Measurements from ENCODE around the gene ADAMTS6.
"Not testable (repeated sequence)": the region's sequence is repeated elsewhere in the genome, so short reads cannot be mapped to it uniquely, and the experiment has no call there.

ADAMTS6 gene
- 0.49 to 12.4 (median 3.6) reads per million in 9 experiments for total RNA-seq

- peaks cover 4% of the 10 kb centered on the region for H3K36me3 Mint-ChIP-seq (ENCODE audit: insufficient read depth)
- no peak within 1 kb of the TSS for H3K4me3 Mint-ChIP-seq
- peaks cover 11 to 13% of the 10 kb centered on the region in 2 donors for H3K4me1 Mint-ChIP-seq (ENCODE audit: low read depth in 2 of 2)
- peak within 1 kb of the TSS in 1 of 2 donors; percentile 97 for H3K27ac Mint-ChIP-seq
- no peaks in the 10 kb centered on the region for H3K27me3 Mint-ChIP-seq
- H3K9me3 Mint-ChIP-seq = no peaks in the 10 kb centered on the region
- DNase-seq = peak; percentile 55 to 63 (median 57)
- peak; percentile 84 for ATAC-seq (replicated peaks)
Measured at GRCh38 chr5:65481635-65482295, at the start of gene ADAMTS6. Gene ADAMTS6 (minus strand): TSS chr5:65481920. CDS start chr5:65473673, 8,247 bp downstream.

- ATAC-seq (replicated peaks) (no peak), DNase-seq (no peak)
- no peaks in the 10 kb centered on the region for H3K4me1 Mint-ChIP-seq (ENCODE audit: low read depth in 2 of 2)
- H3K36me3 Mint-ChIP-seq (ENCODE audit: insufficient read depth) = peaks cover 15% of the 10 kb centered on the region
- H3K27me3 Mint-ChIP-seq = no peaks in the 10 kb centered on the region
- H3K27ac Mint-ChIP-seq = no peak overlapping the region
- H3K9me3 Mint-ChIP-seq = no peaks in the 10 kb centered on the region
- H3K4me3 Mint-ChIP-seq = no peak overlapping the region
Measured at GRCh38 chr5:65530904-65531303, 49.2 kb upstream of the ADAMTS6 start.

- peak overlapping the region in 1 of 2 donors; percentile 6 for H3K27ac Mint-ChIP-seq
- H3K4me1 Mint-ChIP-seq (ENCODE audit: low read depth in 2 of 2) = no peaks in the 10 kb centered on the region
- H3K4me3 Mint-ChIP-seq = no peak overlapping the region
- peaks cover 31% of the 10 kb centered on the region for H3K36me3 Mint-ChIP-seq (ENCODE audit: insufficient read depth)
- no peaks in the 10 kb centered on the region for H3K9me3 Mint-ChIP-seq
- DNase-seq (no peak), ATAC-seq (replicated peaks) (no peak)
- no peaks in the 10 kb centered on the region for H3K27me3 Mint-ChIP-seq
Measured at GRCh38 chr5:65525726-65526125, 44.0 kb upstream of the ADAMTS6 start.

GRCh38 chr5:65512170-65512937 lies 30.6 kb upstream of the ADAMTS6 start:
- Mint-ChIP-seq H3K4me1 (ENCODE audit: low read depth in 2 of 2) (no peaks in the 10 kb centered on the region), H3K27ac (no peak overlapping the region), H3K9me3 (no peaks in the 10 kb centered on the region), H3K4me3 (no peak overlapping the region), H3K27me3 (no peaks in the 10 kb centered on the region), H3K36me3 (ENCODE audit: insufficient read depth) (no peaks in the 10 kb centered on the region)
- ATAC-seq (replicated peaks) (no peak), DNase-seq (no peak)

- ATAC-seq (replicated peaks) (no peak), DNase-seq (no peak)
- H3K4me3 Mint-ChIP-seq = no peak overlapping the region
- H3K27ac Mint-ChIP-seq = no peak overlapping the region
- no peaks in the 10 kb centered on the region for H3K36me3 Mint-ChIP-seq (ENCODE audit: insufficient read depth)
- H3K27me3 Mint-ChIP-seq = no peaks in the 10 kb centered on the region
- no peaks in the 10 kb centered on the region for H3K4me1 Mint-ChIP-seq (ENCODE audit: low read depth in 2 of 2)
- no peaks in the 10 kb centered on the region for H3K9me3 Mint-ChIP-seq
Measured at GRCh38 chr5:65508978-65509377, 27.3 kb upstream of the ADAMTS6 start.

GRCh38 chr5:65506961-65507360 lies 25.2 kb upstream of the ADAMTS6 start:
- no peaks in the 10 kb centered on the region for H3K27me3 Mint-ChIP-seq
- peaks cover 6% of the 10 kb centered on the region for H3K36me3 Mint-ChIP-seq (ENCODE audit: insufficient read depth)
- no peak for DNase-seq
- no peaks in the 10 kb centered on the region for H3K9me3 Mint-ChIP-seq
- no peak overlapping the region for H3K4me3 Mint-ChIP-seq
- no peak for ATAC-seq (replicated peaks)
- no peaks in the 10 kb centered on the region for H3K4me1 Mint-ChIP-seq (ENCODE audit: low read depth in 2 of 2)
- H3K27ac Mint-ChIP-seq = no peak overlapping the region

- Mint-ChIP-seq H3K27me3 (no peaks in the 10 kb centered on the region), H3K27ac (no peak overlapping the region), H3K36me3 (ENCODE audit: insufficient read depth) (no peaks in the 10 kb centered on the region), H3K9me3 (no peaks in the 10 kb centered on the region), H3K4me1 (ENCODE audit: low read depth in 2 of 2) (no peaks in the 10 kb centered on the region), H3K4me3 (no peak overlapping the region)
- DNase-seq (no peak), ATAC-seq (replicated peaks) (no peak)
Measured at GRCh38 chr5:65489119-65489518, 7.4 kb upstream of the ADAMTS6 start.

GRCh38 chr5:65488038-65488687 lies 6.4 kb upstream of the ADAMTS6 start:
- DNase-seq; ATAC-seq (replicated peaks); H3K36me3 Mint-ChIP-seq (ENCODE audit: insufficient read depth): not testable (repeated sequence)

GRCh38 chr5:65486803-65487202 lies 5.1 kb upstream of the ADAMTS6 start:
- H3K4me1 Mint-ChIP-seq (ENCODE audit: low read depth in 2 of 2) = peaks cover 11 to 12% of the 10 kb centered on the region in 2 donors
- DNase-seq; H3K27me3 Mint-ChIP-seq; H3K36me3 Mint-ChIP-seq (ENCODE audit: insufficient read depth); H3K27ac Mint-ChIP-seq; H3K4me3 Mint-ChIP-seq; ATAC-seq (replicated peaks); H3K9me3 Mint-ChIP-seq: not testable (repeated sequence)

More at GRCh38 chr5:65488038-65488687, 6.4 kb upstream of the ADAMTS6 start:
- H3K4me3 Mint-ChIP-seq; H3K4me1 Mint-ChIP-seq (ENCODE audit: low read depth in 2 of 2); H3K27ac Mint-ChIP-seq; H3K9me3 Mint-ChIP-seq; H3K27me3 Mint-ChIP-seq: not testable (repeated sequence)

- ATAC-seq (replicated peaks) (no peak), DNase-seq (no peak)
- Mint-ChIP-seq H3K27ac (no peak overlapping the region), H3K27me3 (no peaks in the 10 kb centered on the region), H3K36me3 (ENCODE audit: insufficient read depth) (peaks cover 4% of the 10 kb centered on the region), H3K4me1 (ENCODE audit: low read depth in 2 of 2) (peaks cover 11 to 13% of the 10 kb centered on the region in 2 donors), H3K4me3 (no peak overlapping the region), H3K9me3 (no peaks in the 10 kb centered on the region)
Measured at GRCh38 chr5:65485405-65485804, 3.7 kb upstream of the ADAMTS6 start.

- no peaks in the 10 kb centered on the region for H3K27me3 Mint-ChIP-seq
- H3K36me3 Mint-ChIP-seq (ENCODE audit: insufficient read depth) = peaks cover 4% of the 10 kb centered on the region
- DNase-seq = no peak
- ATAC-seq (replicated peaks) = peak; percentile 52
- no peaks in the 10 kb centered on the region for H3K9me3 Mint-ChIP-seq
- peaks cover 11 to 13% of the 10 kb centered on the region in 2 donors for H3K4me1 Mint-ChIP-seq (ENCODE audit: low read depth in 2 of 2)
- peak overlapping the region in 1 of 2 donors; percentile 97 for H3K27ac Mint-ChIP-seq
- no peak overlapping the region for H3K4me3 Mint-ChIP-seq
Measured at GRCh38 chr5:65483546-65484346, 2.0 kb upstream of the ADAMTS6 start.

GRCh38 chr5:65482736-65483545 lies 1.2 kb upstream of the ADAMTS6 start:
- H3K4me1 Mint-ChIP-seq (ENCODE audit: low read depth in 2 of 2) = peaks cover 11 to 13% of the 10 kb centered on the region in 2 donors
- H3K27me3 Mint-ChIP-seq = no peaks in the 10 kb centered on the region
- no peaks in the 10 kb centered on the region for H3K9me3 Mint-ChIP-seq
- DNase-seq (peak in 1 of 3 experiments; percentile 7), ATAC-seq (replicated peaks) (no peak)
- H3K4me3 Mint-ChIP-seq = no peak overlapping the region
- peaks cover 4% of the 10 kb centered on the region for H3K36me3 Mint-ChIP-seq (ENCODE audit: insufficient read depth)
- H3K27ac Mint-ChIP-seq = peak overlapping the region in 1 of 2 donors; percentile 97
